ENCODE data around the gene HARBI1. TPM values are rescaled to one million over a fixed set of nuclear protein-coding genes. Genes with fewer than 3 reads are reported as not detected.

Gene HARBI1
- total and polyA plus RNA-seq, 2 of the 8 experiments (the other 6 are each of a cell fraction or from before 2014, with no cell fraction given): 3.8 to 5.1 TPM

GRCh38 chr11:46657186-46657585, 40.2 kb upstream of the HARBI1 start (continued):
- no peak for TF ChIP-seq USF2 (IDR thresholded peaks at IDR 0.05; ENCODE audit: low read length)
- no peak for TF ChIP-seq KDM4A (IDR thresholded peaks at IDR 0.05; ENCODE audit: low read depth, low read length, severe bottlenecking)
- no peak for TF ChIP-seq MAFK (IDR thresholded peaks at IDR 0.05; ENCODE audit: low read depth, low read length)

All from H1 (cell line).